ENCODE results near the gene ZBTB32. TPM values are rescaled to one million over a fixed set of nuclear protein-coding genes. Genes with fewer than 3 reads are reported as not detected.

The ZBTB32 gene
- total RNA-seq, result not detected in 2 replicates

GRCh38 chr19:35704218-35704617 is at the start of gene ZBTB32:
ZBTB32 (plus strand) TSS chr19:35704558; CDS start chr19:35714627, 10,069 bp downstream.

GRCh38 chr19:35666251-35666913 is 38.0 kb upstream of the ZBTB32 start, which contains the start of gene UPK1A:
UPK1A (plus strand) TSS chr19:35666517; CDS start chr19:35666813, 296 bp downstream.

GRCh38 chr19:35717665-35718344 is 13.4 kb downstream of the ZBTB32 start, which contains the start of gene KMT2B:
KMT2B (plus strand) TSS chr19:35718003; CDS start chr19:35718019, 16 bp downstream.

GRCh38 chr19:35742121-35742724 is 37.9 kb downstream of the ZBTB32 start, which contains the start of gene IGFLR1:
IGFLR1 (minus strand) TSS chr19:35742452; CDS start chr19:35741180, 1,272 bp downstream.

GRCh38 chr19:35745328-35746086 is 41.1 kb downstream of the ZBTB32 start, which contains the start of the genes PSENEN and U2AF1L4:
PSENEN (plus strand) TSS chr19:35745651; CDS start chr19:35745931, 280 bp downstream.
U2AF1L4 (minus strand) TSS chr19:35745418; CDS start chr19:35745391, 27 bp downstream.

DNA sequence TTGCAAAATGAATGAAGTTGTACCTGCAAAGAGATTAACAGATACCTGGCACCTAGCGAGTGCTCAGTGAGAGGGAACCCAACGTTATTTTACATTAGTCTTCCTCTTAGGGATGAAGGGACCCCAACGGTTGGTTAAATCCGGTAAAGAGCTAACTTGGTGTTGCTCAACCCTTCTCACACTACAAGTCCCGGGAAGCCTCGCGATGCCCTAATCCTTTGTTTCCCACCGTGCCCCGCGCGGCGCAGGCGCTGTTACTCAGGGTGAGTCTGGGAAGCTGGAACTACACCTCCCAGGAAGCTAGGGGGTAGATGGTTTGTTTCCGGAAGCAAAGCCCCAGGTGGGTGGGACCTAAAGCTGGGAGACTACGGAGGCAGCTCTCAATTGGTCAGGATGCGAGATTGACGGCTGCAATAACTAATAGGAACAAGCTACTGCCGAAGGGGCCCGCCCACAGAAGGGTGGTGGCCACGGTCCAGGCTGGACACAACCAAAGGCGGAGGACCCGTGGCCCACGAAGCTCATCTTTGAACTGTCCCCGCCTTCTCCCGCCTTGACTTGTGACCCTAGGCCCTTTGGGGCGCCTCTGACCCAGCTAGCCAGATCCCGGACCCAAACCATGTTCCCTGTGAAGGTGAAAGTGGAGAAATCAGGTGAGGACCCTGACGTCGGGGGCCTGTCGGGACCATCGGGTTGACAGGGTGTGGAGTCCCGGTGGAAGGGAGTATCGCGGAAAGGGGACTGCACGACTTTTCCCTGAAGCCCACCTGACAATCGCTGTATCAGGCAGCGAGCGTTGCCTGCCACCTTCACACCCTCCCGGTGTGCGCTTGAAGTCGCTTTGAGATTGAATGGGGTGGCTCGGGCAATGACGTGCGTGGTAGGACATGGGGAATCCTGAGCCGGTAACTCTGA is 44.0 kb downstream of the ZBTB32 start, which contains the start of gene LIN37:
Gene LIN37, plus strand, starts transcription at position 471 of the 915 bp plus-strand sequence. Its CDS starts 149 bp downstream, at position 620.

GRCh38 chr19:35756377-35757230 is 52.2 kb downstream of the ZBTB32 start, which contains the start of gene HSPB6:
HSPB6 (minus strand) TSS chr19:35757029; CDS start chr19:35757008, 21 bp downstream.

GRCh38 chr19:35757749-35758608 is 53.6 kb downstream of the ZBTB32 start, which contains the start of gene PROSER3:
PROSER3 (plus strand) TSS chr19:35758176; CDS start chr19:35758216, 40 bp downstream.

Other genes starting within 250 kb of the ZBTB32 start
- not detected in 2 replicates for gene KRTDAP, start 214.1 kb upstream of the ZBTB32 start, total RNA-seq
- gene DMKN, start 190.9 kb upstream of the ZBTB32 start, total RNA-seq, result 0.13 TPM in 1 of 2 replicates, not detected in the other
- gene SBSN, start 176.2 kb upstream of the ZBTB32 start, total RNA-seq, result not detected in 2 replicates
- gene GAPDHS, start 171.1 kb upstream of the ZBTB32 start, total RNA-seq, result not detected in 2 replicates
- gene TMEM147, start 158.9 kb upstream of the ZBTB32 start, total RNA-seq, result 52.9 and 74.0 TPM in 2 replicates
- gene ATP4A, start 140.9 kb upstream of the ZBTB32 start, total RNA-seq, result not detected in 2 replicates
- gene PMIS2, start 118.4 kb upstream of the ZBTB32 start, total RNA-seq, result not detected in 2 replicates
- 6.0 and 9.3 TPM in 2 replicates for gene HAUS5, start 91.8 kb upstream of the ZBTB32 start, total RNA-seq
- gene RBM42, start 75.5 kb upstream of the ZBTB32 start, total RNA-seq, result 32.4 and 33.7 TPM in 2 replicates
- gene ETV2, start 62.8 kb upstream of the ZBTB32 start, total RNA-seq, result 0.13 and 0.49 TPM in 2 replicates
- 295 and 323 TPM in 2 replicates for gene COX6B1, start 56.2 kb upstream of the ZBTB32 start, total RNA-seq
- gene UPK1A, start 38.0 kb upstream of the ZBTB32 start, total RNA-seq, result not detected in 2 replicates
- 6.2 and 19.6 TPM in 2 replicates for gene KMT2B, start 13.4 kb downstream of the ZBTB32 start, total RNA-seq
- 0.49 and 0.94 TPM in 2 replicates for gene IGFLR1, start 37.9 kb downstream of the ZBTB32 start, total RNA-seq
- 4.0 and 6.4 TPM in 2 replicates for gene U2AF1L4, start 40.9 kb downstream of the ZBTB32 start, total RNA-seq
- gene PSENEN, start 41.1 kb downstream of the ZBTB32 start, total RNA-seq, result 12.3 and 13.8 TPM in 2 replicates
- gene LIN37, start 44.0 kb downstream of the ZBTB32 start, total RNA-seq, result 3.9 and 5.0 TPM in 2 replicates
- gene HSPB6, start 52.5 kb downstream of the ZBTB32 start, total RNA-seq, result 0.25 and 0.49 TPM in 2 replicates
- gene PROSER3, start 53.6 kb downstream of the ZBTB32 start, total RNA-seq, result 1.5 and 2.5 TPM in 2 replicates
- 2.1 and 4.0 TPM in 2 replicates for gene ARHGAP33, start 71.0 kb downstream of the ZBTB32 start, total RNA-seq
- not detected in 2 replicates for gene PRODH2, start 108.3 kb downstream of the ZBTB32 start, total RNA-seq
- not detected in 2 replicates for gene NPHS1, start 147.9 kb downstream of the ZBTB32 start, total RNA-seq
- under 0.01 TPM in 1 of 2 replicates, not detected in the other for gene KIRREL2, start 152.4 kb downstream of the ZBTB32 start, total RNA-seq
- gene APLP1, start 164.0 kb downstream of the ZBTB32 start, total RNA-seq, result 1.3 and 8.4 TPM in 2 replicates
- gene NFKBID, start 196.0 kb downstream of the ZBTB32 start, total RNA-seq, result 3.1 and 3.5 TPM in 2 replicates
- gene HCST, start 198.0 kb downstream of the ZBTB32 start, total RNA-seq, result not detected in 2 replicates
- not detected in 2 replicates for gene TYROBP, start 203.7 kb downstream of the ZBTB32 start, total RNA-seq
- 2.5 and 2.8 TPM in 2 replicates for gene LRFN3, start 231.8 kb downstream of the ZBTB32 start, total RNA-seq